GM12891 (cell line): Measurements from ENCODE around the gene ZDHHC23.

Source experiments
- POLR2A ChIP-seq: IDR thresholded peaks from 2 replicates; pipeline ENCODE4 v1.6.1; 2011; ENCODE audit warnings: low read depth, low read length, control low read depth
- TAF1 ChIP-seq: IDR thresholded peaks from 2 replicates; pipeline ENCODE4 v1.6.1; 2011; ENCODE audit warnings: low read depth, low read length, control low read depth

DNA sequence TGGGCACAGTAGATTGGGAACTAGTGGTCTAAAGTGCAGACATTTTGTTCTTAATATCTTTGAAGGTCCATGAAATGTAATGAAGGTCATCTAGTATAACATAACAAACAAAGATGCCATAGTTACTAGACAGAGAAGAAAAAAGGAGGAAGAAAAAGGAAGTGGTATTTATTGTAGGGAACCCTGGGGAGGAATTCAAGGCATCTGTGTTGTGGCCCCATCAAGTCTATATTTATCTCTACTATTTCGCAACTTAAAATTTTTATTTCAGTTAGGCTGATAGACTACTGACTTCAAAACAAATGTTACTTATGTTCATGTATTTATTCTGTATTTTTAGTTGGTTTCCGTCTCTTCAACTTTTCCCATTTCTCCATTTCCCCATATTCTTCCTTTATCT, 48.9 kb upstream of the ZDHHC23 start:
- TF ChIP-seq POLR2A (no peak), TAF1 (no peak)
